Measurements from ENCODE around the gene RBM10.

RBM10 gene

GRCh38 chrX:47177079-47177478, 32.1 kb downstream of the RBM10 start:
- no peak for TF ChIP-seq TAF1 (IDR thresholded peaks at IDR 0.05; ENCODE audit: borderline replicate concordance, insufficient read depth, low read length)
- TF ChIP-seq FOXP2 (optimal IDR thresholded peaks at IDR 0.05; ENCODE audit: borderline replicate concordance, extremely low read depth, extremely low read length, insufficient read depth) = no peak
- no peak for TF ChIP-seq POLR2AphosphoS5 (IDR thresholded peaks at IDR 0.05; ENCODE audit: low read depth, low read length)
- no peak for TF ChIP-seq REST (IDR thresholded peaks at IDR 0.05; ENCODE audit: insufficient read depth in 1 of 2, low read depth in 2 of 2, low read length in 2 of 2)
- no peak for TF ChIP-seq SIN3A (IDR thresholded peaks at IDR 0.05; ENCODE audit: borderline replicate concordance, insufficient read depth, low read length)

GRCh38 chrX:47178337-47178736, 33.3 kb downstream of the RBM10 start:
- no peak for TF ChIP-seq TAF1 (IDR thresholded peaks at IDR 0.05; ENCODE audit: borderline replicate concordance, insufficient read depth, low read length)
- TF ChIP-seq REST (IDR thresholded peaks at IDR 0.05; ENCODE audit: insufficient read depth in 1 of 2, low read depth in 2 of 2, low read length in 2 of 2) = no peak
- TF ChIP-seq FOXP2 (optimal IDR thresholded peaks at IDR 0.05; ENCODE audit: borderline replicate concordance, extremely low read depth, extremely low read length, insufficient read depth) = no peak
- no peak for TF ChIP-seq POLR2AphosphoS5 (IDR thresholded peaks at IDR 0.05; ENCODE audit: low read depth, low read length)
- TF ChIP-seq SIN3A (IDR thresholded peaks at IDR 0.05; ENCODE audit: borderline replicate concordance, insufficient read depth, low read length) = no peak

DNA sequence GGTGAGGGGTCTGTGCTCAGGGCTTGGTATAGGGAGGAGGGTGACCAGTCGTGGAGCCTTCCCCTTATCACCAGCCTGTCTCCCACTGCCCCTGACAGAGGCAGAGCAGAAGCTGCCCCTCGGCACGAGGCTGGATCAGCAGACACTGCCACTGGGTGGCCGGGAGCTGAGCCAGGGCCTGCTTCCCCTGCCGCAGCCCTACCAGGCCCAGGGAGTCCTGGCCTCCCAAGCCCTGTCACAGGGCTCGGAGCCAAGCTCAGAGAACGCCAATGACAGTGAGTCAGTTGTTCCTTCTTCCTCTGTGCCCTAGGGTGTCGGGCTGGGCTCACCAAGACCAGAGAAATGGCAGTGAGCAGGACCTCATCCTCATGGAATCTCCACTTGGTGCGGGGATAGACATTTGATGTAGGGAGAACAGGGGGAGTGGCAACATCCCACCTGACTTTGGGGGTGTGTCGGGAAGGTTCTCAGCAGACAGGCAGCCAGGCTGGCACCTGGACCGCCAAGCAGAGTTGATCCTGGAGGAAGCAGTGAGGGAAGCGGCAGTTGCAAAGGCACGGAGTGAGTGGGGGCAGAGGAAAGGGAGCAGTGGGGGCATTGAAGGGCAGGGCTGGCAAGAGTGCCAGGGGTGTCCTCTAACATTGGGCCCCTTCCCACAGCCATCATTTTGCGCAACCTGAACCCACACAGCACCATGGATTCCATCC, 34.4 kb downstream of the RBM10 start:
- no peak for TF ChIP-seq POLR2AphosphoS5 (IDR thresholded peaks at IDR 0.05; ENCODE audit: low read depth, low read length)
- no peak for TF ChIP-seq TAF1 (IDR thresholded peaks at IDR 0.05; ENCODE audit: borderline replicate concordance, insufficient read depth, low read length)

GRCh38 chrX:47179928-47180255, 34.9 kb downstream of the RBM10 start:
- TF ChIP-seq TAF1 (IDR thresholded peaks at IDR 0.05; ENCODE audit: borderline replicate concordance, insufficient read depth, low read length) (no peak), FOXP2 (optimal IDR thresholded peaks at IDR 0.05; ENCODE audit: borderline replicate concordance, extremely low read depth, extremely low read length, insufficient read depth) (no peak), POLR2AphosphoS5 (IDR thresholded peaks at IDR 0.05; ENCODE audit: low read depth, low read length) (no peak), REST (IDR thresholded peaks at IDR 0.05; ENCODE audit: insufficient read depth in 1 of 2, low read depth in 2 of 2, low read length in 2 of 2) (no peak), SIN3A (IDR thresholded peaks at IDR 0.05; ENCODE audit: borderline replicate concordance, insufficient read depth, low read length) (no peak)

DNA sequence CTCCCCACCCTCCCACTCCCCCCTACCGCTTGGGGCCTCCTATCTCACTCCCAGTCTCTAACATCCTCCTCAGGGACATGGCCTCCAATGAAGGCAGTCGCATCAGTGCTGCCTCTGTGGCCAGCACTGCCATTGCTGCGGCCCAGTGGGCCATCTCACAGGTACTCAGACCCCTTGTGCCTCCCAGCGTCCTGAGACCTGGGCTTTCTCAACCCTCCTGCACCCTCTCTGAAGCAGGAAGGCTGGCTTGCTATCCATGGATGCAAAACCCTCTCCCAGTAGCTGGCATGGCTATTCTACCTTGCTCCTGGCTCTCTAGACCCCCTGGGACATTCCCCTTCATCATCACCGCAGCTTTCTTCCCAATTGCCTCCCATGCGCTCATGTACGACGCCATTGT, 35.3 kb downstream of the RBM10 start:
- no peak for TF ChIP-seq TAF1 (IDR thresholded peaks at IDR 0.05; ENCODE audit: borderline replicate concordance, insufficient read depth, low read length)
- no peak for TF ChIP-seq SIN3A (IDR thresholded peaks at IDR 0.05; ENCODE audit: borderline replicate concordance, insufficient read depth, low read length)
- TF ChIP-seq FOXP2 (optimal IDR thresholded peaks at IDR 0.05; ENCODE audit: borderline replicate concordance, extremely low read depth, extremely low read length, insufficient read depth) = no peak
- TF ChIP-seq POLR2AphosphoS5 (IDR thresholded peaks at IDR 0.05; ENCODE audit: low read depth, low read length) = no peak
- TF ChIP-seq REST (IDR thresholded peaks at IDR 0.05; ENCODE audit: insufficient read depth in 1 of 2, low read depth in 2 of 2, low read length in 2 of 2) = no peak

Measured in PFSK-1 (cell line).